SIG-M5 treated with dmso at 0.1 percent for 504 hours (cell line): ENCODE data around the gene PROM1.

ENCODE experiments used
- DNase-seq: peaks from one replicate; lab custom pipeline; 2025; ENCODE audit not compliant: unreplicated experiment; lab: John Stamatoyannopoulos, UW

PROM1 gene

DNA sequence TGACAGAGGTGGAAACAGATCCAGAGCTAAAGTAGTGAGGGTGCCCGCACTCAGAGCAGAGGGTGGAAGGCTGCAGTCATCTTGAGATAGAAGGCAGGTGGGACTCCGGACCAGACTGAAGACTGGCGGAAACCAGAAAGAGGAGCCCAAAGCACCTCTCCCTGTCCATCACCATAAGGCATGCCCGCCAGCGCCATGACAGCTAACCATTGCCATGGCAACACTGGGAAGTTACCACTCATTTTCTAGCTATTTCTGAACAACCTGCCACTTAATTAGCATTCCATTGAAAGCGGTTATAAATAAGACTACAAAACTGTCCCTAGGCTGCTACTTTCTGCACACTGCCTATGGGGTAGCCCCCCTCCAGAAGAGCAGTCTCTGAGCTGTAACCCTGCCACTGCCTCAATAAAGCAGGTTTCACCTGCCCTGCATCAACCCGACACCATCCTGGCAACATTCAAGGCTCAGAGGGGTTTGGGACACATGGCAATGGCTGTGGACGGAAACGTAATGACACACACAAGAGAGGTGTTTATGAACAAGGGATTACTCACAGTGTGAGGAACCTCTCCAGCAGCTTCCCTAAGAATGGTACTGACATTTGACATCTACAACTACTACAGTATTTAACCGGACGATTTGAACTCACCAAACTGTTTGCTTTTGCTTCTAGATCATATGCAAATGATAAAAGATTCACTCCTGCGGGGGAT lies 93.1 kb downstream of the PROM1 start:
- DNase-seq = no peak

DNA sequence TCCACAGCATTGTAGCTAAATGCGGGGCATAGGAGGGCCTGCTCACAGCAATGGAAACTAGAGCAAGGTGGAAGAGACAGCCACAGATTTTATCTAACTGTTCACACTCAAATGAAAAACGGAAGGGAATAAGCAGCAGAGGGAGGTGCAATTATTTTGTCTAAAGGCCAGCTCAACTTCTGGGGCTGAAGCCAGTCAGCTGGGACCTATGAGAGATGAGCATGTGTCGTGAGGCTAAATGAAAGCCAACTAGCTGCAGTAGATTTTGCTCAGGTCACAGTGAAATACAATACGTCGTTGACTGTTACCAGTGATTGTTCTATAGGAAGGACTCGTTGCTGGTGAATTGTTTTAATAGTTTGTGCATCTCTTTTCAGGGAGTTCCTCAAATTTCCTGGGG lies 94.4 kb downstream of the PROM1 start:
- DNase-seq = no peak

DNA sequence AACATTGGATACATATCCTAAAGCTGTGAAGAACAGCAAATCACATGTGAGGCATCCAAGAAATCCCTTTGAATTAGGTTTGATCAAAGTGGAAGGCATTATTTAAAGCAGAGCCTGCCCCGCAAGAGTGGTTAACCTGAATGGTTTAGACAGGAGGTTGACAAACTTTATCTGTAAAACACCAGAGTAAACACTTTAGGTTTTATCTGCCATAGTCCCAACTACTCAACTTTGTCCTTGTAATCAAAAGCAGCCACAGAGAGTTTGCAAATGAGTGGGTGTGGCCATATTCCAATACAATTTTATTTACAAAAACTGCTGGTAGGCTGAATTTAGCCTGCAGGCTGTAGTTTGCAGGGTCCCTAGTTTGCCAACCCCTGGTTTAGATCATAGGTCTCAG lies 95.6 kb downstream of the PROM1 start:
- DNase-seq = no peak

DNA sequence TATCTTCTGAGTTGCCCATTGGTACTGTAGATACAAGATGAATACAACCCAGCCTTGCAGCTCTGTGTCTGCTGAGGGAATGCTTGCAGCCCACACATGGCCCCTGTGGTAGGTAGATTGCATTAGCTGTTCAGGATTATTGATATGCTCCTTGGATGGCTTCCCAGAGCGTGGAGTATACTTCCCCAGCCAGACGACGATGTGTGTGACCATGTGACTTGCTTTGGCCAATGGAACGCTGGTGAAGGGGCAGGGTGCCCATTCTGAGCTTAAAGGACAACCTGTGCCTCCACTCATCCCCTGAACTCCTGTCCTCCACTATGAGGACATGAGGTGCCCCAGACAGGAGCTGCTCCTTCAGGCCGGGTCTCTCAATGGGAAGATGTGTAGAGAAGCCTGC lies 96.9 kb downstream of the PROM1 start:
- DNase-seq = no peak

DNA sequence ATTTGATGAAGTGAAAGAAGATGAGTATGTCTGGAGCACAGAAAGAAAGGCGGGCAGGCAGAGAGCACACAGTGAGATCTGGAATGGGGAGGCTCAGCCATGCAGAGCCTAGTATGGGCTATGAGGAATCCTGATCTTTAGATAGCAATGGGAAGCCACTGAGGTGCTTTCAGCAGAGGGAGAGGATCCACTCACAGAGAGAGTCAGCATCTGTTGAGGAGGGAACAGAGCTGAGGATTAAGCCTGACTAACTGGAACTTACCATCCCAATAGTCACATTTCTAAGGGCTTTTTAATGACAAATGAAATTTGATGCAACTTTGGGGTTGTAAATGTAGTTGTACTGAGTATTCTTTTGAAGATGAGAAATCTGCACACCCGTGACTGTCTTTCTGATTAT lies 100.2 kb downstream of the PROM1 start:
- DNase-seq = no peak

DNA sequence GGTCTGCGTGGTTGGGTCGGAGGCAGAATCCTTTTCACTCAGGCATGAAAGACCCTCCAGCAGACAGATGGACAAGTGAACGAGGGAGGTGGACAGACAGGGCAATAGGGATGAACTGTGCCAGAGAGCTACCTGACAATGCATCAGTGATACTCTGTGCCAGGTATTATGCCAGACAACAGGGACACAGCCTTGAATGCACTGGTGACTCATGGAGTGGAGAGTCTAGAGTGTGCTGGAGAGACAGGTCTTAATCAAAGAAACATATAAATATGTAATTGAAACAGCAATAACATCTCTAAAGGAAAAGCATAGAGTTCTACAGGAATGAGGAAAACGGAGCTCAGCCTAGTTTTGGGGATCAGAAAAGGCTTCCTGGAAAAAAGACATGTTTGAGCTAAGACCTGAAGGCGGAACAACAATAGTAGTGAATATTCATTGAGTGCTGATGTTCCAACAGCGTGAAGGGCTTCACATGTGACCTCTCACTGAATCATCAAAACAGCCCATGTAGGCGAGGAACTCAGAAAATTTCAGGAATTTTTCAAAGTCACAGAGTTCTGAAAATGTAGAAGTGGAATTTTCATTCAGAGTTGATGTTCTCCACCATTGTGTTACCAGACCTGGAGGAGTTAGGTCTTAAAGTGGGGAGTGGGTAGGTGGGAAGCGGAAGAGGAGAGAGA lies 100.8 kb downstream of the PROM1 start:
- DNase-seq = no peak

DNA sequence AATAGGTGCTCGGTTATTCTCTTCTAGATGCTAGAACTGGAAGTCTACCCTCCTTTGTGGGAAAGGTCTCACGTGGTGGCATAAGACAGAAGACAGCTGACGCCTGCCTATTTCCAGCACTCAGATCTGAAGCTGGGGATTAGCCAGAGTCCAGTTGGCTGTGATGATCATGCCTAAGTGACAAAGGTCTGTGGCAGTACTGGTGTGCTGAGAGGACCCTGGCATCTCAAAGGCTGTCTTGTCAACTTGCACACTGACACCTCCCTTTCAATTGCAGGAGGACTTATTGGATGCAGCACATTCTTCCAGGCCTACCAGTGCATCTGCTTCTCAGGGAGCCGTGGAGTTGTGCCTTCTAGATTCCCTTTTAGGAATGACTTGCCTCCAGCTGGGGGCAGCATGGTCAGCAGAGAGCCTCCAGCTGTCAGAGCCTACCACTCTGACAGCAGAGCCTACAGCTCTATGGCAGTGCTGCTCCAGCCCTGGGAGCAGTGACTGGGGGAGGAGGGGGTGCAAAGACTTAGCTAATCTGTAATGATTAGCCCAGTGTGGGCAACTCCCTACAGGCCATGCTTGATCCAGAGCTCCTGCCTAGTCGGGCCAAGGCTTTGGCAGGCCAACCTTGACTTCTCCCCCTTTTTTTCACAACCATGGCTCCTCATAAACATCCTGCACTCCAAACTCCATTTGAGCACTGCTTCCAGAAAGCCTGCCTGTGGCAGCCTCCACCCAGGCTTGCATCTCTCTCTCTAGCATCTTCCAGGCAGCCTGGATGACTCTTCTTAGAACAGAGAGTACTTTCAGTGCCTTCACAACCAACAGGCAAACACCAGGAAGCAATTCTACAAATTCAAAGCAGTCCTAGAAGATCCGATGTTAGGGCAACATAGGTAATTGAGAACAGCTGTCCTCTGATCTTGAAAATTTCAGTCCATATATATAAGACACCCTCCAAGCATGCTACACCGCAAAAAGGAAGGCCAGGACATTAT lies 107.1 kb downstream of the PROM1 start:
- DNase-seq = no peak

DNA sequence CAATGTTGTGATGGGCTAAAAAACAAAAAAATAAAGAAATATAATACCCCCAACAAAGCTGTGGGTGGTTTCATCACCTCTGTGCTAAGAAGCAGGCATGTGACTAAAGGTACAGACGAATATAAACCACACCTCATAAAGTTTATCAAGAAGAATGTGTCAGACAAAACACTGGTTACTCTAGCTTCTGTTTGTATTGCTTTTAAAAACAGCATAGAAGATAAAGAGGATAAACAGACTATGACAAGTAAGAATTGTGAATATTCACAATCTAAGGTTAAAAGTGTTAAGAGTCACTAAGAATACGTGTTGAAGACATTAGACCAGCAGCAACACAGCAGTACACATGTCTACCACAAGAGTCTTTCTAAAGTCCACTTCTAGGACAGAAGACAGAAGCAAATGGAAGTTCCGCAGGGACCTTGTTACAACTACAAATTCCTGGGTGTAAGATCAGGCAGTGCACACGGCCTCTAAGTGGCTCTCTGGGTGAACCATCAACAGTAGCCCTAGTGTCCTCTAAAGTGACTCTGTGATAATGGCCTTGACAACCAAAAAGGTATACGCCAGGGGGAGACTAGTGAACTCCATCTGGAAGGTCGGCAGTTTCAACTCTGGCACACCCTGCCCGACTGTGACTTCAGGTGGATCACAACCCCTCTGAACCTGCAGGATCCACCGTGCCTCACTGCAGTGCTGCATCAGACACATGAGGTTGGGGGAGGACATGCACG lies 112.6 kb downstream of the PROM1 start:
- no peak for DNase-seq

DNA sequence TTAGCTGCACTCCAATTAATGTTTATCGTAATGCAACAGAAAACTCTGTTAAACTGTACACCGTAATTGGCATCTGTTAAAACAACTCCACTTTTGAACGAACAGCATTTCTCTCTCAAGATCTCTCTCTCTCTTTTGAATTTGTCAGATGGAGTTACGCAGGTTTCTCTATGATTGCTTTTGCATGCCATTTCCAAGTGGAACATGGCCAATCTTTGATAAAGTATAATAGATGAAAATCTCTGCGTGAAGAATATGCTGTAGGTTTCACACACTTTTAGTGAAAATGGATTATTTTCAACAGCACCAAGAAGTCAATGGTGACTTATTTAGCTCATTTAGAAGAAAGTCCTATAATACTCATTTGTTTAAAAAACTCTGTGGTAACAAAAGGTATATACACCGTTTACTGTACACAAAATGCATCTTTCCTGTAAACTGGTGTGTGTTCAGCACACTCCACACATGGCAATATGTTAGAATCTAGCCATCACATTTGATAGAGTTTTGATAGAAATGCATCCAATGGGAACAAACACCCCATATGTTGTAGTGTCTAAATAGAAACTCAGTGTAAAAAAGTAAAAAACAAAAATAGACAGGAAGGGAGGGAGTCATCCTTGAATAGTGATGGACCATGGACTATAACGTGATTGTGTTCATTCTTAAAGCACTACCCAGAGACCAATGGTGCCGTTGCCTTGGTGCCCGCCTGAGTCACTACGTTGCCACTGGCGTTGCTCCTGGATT lies 115.1 kb downstream of the PROM1 start:
- no peak for DNase-seq

DNA sequence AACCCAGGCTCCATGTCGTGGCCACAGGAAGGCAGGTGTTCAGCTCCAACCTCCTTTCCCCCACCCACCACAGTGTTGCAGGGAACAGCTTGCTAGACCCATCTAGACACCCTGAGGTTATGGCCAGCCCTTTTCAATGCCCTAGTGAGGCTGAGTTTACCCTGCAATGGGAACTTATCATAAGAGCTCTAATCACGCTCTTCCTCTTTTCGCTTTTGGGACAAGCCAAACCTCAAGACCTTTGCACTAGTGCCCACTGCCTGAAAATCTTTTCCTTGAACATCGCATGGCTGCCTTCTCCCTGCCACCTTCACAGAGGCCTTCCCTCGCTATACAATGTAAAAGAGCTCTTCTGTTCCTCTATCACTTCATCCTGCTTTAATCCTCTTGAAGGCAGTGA lies 118.5 kb downstream of the PROM1 start:
- no peak for DNase-seq

DNA sequence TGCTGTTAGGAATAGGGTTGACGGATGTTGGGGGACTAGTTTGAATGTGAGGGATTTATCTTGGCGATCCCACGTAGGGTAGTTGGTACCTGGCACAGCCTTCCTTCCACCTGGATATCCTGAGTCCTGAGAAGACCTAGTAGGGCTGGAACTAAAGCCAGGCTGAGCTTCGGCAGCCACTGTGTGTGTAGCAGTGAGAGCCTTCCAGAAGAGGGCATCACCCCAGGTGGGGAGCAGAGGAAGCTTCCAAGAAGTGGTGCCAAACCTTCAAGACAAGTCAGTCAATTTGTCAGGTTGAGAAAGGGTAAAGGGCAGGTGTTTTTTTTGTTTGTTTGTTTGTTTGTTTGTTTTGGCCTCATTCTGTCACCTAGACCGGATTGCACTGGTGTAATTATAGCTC lies 119.7 kb downstream of the PROM1 start:
- no peak for DNase-seq

DNA sequence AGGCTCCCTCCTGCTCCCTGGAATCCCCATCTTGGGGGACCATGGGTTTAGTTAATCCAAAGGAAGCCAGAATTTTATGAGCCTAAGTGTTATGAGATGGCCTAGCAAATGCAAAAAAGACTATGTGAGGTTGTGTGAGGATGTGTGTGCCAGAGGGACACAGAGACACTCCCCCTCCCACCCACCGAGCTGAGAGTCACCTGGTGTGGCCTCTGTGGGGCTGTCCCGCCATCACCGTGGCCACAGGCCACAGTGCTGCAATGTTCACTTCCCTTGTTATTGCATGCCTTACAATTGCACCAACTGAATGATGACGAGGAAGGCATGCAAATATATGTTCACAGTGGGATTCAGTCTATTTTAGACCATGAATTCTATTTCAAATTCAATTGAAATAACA lies 120.2 kb downstream of the PROM1 start:
- DNase-seq = no peak

DNA sequence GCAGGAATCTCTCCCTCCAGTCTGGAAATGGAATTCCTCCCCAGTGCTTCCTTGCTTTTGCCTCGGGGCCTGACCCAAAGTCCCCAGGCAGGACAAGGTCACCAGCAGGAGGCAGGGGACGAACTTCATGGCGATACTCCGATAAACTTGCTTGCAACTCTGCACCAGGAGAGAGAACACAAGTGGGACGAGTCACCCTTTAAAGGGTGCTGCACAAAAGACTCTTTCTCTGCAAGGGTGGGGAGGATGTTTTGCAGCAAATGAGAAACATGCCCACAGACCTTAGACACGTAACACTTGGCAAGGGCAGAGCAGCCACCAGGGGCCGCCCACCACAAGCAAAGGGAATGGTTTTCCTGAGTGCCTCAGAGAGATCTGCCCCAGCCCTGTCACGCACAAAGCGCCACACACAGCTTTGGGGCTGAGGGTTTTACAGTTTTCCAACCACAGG lies 120.8 kb downstream of the PROM1 start, which contains the start of gene FGFBP2:
Gene FGFBP2 (minus strand): TSS at position 175 of the 451 bp plus-strand sequence. CDS start 46 bp downstream, at position 129.
- DNase-seq = peak; percentile 36

DNA sequence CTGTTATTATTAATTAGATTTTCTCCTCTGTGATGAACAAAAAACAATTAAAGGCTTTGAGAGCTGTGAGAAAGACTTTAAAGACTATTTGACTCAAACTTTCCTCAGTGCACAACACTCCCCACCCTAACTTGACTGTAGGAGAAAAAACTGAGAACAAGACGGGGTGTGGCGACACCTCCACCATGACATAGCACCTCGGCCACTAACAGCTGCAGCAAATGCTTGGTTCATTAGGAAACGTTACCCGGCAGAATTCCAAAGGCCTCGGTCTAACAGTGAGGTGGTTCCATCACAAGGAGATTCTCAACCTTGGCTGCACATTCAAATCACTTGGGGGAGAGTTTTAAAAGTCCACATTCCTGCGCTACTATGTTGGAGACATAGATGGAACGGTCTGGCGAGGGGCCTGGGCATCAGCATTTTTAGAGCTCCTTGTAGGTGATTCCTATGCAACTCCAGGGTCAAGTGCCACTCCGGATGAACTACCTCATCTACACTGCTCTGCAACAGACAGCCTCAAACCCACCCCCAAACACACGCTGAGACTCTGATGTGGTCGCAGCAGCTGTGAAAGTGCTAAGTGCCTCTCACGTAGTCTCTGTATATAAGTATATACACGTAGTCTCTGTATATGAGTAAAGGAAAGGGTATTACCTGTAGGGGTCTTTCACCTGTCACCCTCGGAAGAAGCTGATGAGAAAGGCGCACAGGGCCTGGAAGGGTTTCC lies 121.9 kb downstream of the PROM1 start:
- no peak for DNase-seq

DNA sequence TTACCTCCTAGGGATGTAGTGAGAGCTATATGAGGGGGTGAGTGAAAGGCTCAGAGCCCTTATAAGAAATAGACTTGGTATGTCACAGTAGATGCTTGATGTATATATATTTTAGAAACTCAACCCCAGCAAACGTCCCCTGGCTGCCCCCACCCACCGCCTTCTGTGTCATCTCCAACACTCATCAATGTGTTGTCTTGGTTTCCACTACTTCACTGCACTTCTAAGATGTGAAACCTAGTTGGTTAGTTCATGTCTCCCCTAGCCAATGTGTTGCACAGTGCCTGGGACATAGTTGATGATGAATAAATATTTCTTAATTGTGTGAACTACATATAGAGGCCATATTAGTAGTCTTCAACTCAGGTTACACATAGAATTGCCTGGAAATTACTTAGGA lies 125.3 kb downstream of the PROM1 start:
- no peak for DNase-seq

DNA sequence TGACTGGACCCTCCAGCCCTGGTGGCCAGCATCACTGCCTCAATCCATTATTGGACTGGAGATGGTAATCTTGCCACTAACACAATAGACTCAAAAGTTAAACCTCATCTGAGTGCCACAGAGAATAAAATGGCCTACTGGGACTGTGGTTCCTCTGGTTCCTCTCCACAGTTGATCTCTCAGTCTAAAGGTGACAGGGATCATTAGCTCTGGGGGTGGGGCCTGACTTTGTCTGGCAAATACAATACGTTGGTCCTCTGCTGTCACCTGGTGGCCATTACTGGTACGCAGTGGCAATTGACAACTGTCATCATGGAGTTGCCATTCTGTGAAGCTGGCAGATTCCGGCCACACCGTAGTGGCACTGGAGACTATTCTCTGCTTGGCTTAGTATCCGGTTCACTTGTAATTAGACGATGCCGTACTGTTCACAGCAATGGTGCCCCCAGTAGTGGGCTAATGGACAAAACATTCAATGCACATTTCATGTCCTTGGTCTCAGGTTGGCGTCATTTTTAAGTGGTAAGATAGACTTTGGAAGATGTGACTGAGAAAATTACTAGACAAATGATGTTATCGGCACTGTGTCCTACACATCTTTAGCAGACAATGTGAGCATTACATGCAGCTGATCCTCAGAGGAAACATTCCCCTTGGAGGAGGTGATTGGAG lies 127.5 kb downstream of the PROM1 start:
- DNase-seq = peak; percentile 73

DNA sequence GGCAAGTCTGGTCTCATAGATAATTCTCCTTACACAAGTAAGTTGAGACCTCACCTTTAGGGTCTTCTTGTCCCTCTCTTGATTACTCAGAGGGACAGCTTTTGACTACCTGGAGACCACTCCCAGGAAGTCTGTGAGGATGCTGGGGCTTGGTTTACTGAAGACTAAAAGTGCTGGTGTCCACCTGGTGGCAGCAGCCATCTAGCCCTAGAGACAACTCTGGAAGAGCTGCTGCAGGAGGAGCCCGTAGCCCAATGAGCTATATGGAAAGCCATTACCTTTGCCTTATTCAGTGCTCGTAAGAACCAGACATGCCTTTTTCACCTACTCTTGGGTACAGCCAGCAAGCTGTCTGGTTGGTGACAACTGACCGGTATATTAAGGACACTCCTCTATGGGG lies 128.2 kb downstream of the PROM1 start:
- no peak for DNase-seq

DNA sequence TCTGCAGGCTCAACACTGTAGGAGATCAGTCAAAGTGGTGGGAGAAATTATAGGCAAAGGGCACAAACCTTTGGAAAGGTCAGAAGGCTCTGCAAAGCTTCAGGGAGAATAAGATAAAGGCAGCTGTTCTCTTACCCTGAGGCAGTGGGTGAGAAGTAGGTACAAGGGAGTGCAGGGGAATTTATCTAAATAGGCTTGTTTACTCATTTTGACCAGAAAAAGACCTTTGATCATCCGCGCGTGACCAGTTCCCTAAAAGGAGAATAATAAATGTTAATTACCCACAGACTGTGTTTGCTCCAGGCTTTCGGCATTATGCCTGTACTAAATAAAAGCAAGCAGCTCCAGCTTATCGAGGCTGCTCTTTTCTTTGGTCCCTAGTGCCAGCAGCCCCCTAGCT lies 130.2 kb downstream of the PROM1 start:
- no peak for DNase-seq

DNA sequence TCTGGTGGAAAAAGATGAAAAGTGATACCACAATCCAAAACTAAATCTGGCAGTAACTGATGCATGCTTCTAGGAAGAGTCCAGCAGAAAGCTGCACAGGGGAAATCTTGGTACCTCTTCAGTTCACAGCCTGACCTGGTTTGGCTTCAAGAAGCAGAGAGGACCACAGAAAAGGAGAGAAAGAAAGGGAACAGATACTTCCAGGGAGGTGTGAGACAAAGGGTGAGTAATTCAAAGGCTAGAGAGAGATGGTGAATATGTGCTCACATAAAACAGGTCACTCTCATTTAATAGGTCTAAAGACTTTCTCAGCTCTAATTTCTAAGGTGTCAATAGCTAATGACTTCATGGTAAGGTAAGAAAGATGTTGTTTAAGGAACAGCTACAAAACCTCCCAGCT lies 132.0 kb downstream of the PROM1 start:
- no peak for DNase-seq
